Measurements from ENCODE around the gene EIF3A.
"Not testable (repeated sequence)": the region's sequence is repeated elsewhere in the genome, so short reads cannot be mapped to it uniquely, and the experiment has no call there.

Gene EIF3A

GRCh38 chr10:119041326-119041725, 39.3 kb downstream of the EIF3A start:
- no peak for DNase-seq

- no peak for DNase-seq
Measured at GRCh38 chr10:119039161-119039560, 41.5 kb downstream of the EIF3A start.

GRCh38 chr10:119031496-119032059, 49.0 kb downstream of the EIF3A start:
- DNase-seq: no peak

GRCh38 chr10:119030421-119031250, 50.0 kb downstream of the EIF3A start:
- peak; percentile 52 for DNase-seq

- DNase-seq: no peak
Measured at GRCh38 chr10:119029613-119030420, 50.8 kb downstream of the EIF3A start, which contains the start of gene NANOS1. TSS of gene NANOS1 (plus strand) at chr10:119029714. CDS start at chr10:119029802, 88 bp downstream.

- DNase-seq: peak; percentile 89
Measured at GRCh38 chr10:119028900-119029612, 51.6 kb downstream of the EIF3A start.

- not testable (repeated sequence) for DNase-seq
Measured at GRCh38 chr10:119028445-119028899, 52.1 kb downstream of the EIF3A start.

- no peak for DNase-seq
Measured at GRCh38 chr10:119026301-119027110, 54.1 kb downstream of the EIF3A start.

GRCh38 chr10:119025776-119026175, 54.8 kb downstream of the EIF3A start:
- no peak for DNase-seq

GRCh38 chr10:119025336-119025735, 55.3 kb downstream of the EIF3A start:
- no peak for DNase-seq

- no peak for DNase-seq
Measured at GRCh38 chr10:119024882-119025281, 55.7 kb downstream of the EIF3A start.

- no peak for DNase-seq
Measured at GRCh38 chr10:119023553-119023868, 57.1 kb downstream of the EIF3A start.

GRCh38 chr10:119022846-119023552, 57.6 kb downstream of the EIF3A start:
- DNase-seq: no peak

GRCh38 chr10:119020627-119020946, 60.0 kb downstream of the EIF3A start:
- no peak for DNase-seq

- no peak for DNase-seq
Measured at GRCh38 chr10:119007211-119007574, 73.4 kb downstream of the EIF3A start.

- no peak for DNase-seq
Measured at GRCh38 chr10:119006451-119007210, 74.0 kb downstream of the EIF3A start.

- no peak for DNase-seq
Measured at GRCh38 chr10:119005362-119006043, 75.1 kb downstream of the EIF3A start.

- DNase-seq: no peak
Measured at GRCh38 chr10:119003572-119004289, 76.9 kb downstream of the EIF3A start.

- DNase-seq: no peak
Measured at GRCh38 chr10:119001717-119002500, 78.7 kb downstream of the EIF3A start.
